GM21619 (cell line): ENCODE data around the gene TMEM269.

ENCODE experiments used
- ATAC-seq: cut with Tn5 transposase; IDR thresholded peaks from one replicate; pipeline ENCODE4 v1.9.1; 2021; ENCODE audit not compliant: unreplicated experiment

Gene TMEM269

GRCh38 chr1:42817976-42818375 lies 33.2 kb downstream of the TMEM269 start:
- no peak for ATAC-seq

GRCh38 chr1:42820813-42821212 lies 36.0 kb downstream of the TMEM269 start:
- no peak for ATAC-seq

GRCh38 chr1:42821690-42822089 lies 36.9 kb downstream of the TMEM269 start:
- ATAC-seq = no peak

GRCh38 chr1:42822800-42823392 lies 38.1 kb downstream of the TMEM269 start:
- no peak for ATAC-seq

GRCh38 chr1:42824481-42825035 lies 39.8 kb downstream of the TMEM269 start:
- ATAC-seq = no peak

GRCh38 chr1:42825036-42825851 lies 40.5 kb downstream of the TMEM269 start:
- ATAC-seq = no peak

- ATAC-seq = no peak
These were observed 45.8 kb downstream of the TMEM269 start for GRCh38 chr1:42830631-42831030.

GRCh38 chr1:42831273-42831672 lies 46.5 kb downstream of the TMEM269 start:
- no peak for ATAC-seq

GRCh38 chr1:42832641-42833240 lies 48.0 kb downstream of the TMEM269 start:
- ATAC-seq = no peak

- no peak for ATAC-seq
These were observed 49.2 kb downstream of the TMEM269 start for GRCh38 chr1:42833981-42834380.

GRCh38 chr1:42834803-42835202 lies 50.0 kb downstream of the TMEM269 start:
- ATAC-seq = no peak

GRCh38 chr1:42835422-42835821 lies 50.6 kb downstream of the TMEM269 start:
- ATAC-seq = no peak

GRCh38 chr1:42837709-42838108 lies 52.9 kb downstream of the TMEM269 start:
- no peak for ATAC-seq

GRCh38 chr1:42838482-42839190 lies 53.8 kb downstream of the TMEM269 start:
- ATAC-seq = no peak

- ATAC-seq = no peak
These were observed 56.2 kb downstream of the TMEM269 start for GRCh38 chr1:42841010-42841409.

GRCh38 chr1:42841440-42842147 lies 56.8 kb downstream of the TMEM269 start:
- no peak for ATAC-seq

GRCh38 chr1:42844592-42845140 lies 59.9 kb downstream of the TMEM269 start:
- ATAC-seq = no peak

GRCh38 chr1:42845193-42845592 lies 60.4 kb downstream of the TMEM269 start:
- ATAC-seq = no peak

- peak; percentile 7 for ATAC-seq
These were observed 61.1 kb downstream of the TMEM269 start for GRCh38 chr1:42845866-42846256.
